GM12865 (cell line): Measurements from ENCODE around the gene ACP7.
"Not testable (repeated sequence)": the region's sequence is repeated elsewhere in the genome, so short reads cannot be mapped to it uniquely, and the experiment has no call there.

Source experiments
- DNase-seq: peaks from one replicate; pipeline ENCODE4 v3.0.0; 2010; ENCODE audit warnings: low read depth
- H3K4me3 ChIP-seq: 2 replicates; pipeline ENCODE4 v1.5.1; 2011; ENCODE audit warnings: mild to moderate bottlenecking, low read depth, low read length, control low read depth
- TF ChIP-seq, protein P1 (sequence below): IDR thresholded peaks from 2 replicates; pipeline ENCODE4 v1.5.1; 2011; ENCODE audit warnings: low read length, control low read depth, low read depth, inconsistent platforms; ENCODE audit not compliant: insufficient read depth; ENCODE audit errors: missing control alignments

The ACP7 gene

DNA sequence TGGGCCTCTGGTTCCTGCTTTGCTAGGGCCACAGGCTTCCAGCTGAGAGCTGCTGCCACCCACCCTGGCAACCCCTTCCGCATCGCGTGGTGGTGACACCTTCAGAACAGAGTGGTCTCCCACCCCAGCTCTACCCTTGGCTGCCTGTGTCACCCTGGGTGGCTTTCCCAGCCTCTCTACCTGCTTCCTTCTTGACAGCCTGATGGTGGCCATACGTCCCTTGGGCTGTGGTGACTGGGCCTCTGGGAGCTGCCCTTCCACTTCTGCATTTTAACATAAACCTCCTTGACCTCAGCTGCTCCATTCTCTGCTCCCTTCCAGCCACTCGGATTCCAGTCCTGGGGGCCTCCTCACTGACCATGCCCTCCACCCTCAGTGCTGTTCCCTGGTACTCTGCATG, 58.5 kb downstream of the ACP7 start:
- no peak overlapping the region for H3K4me3 ChIP-seq
- TF ChIP-seq, protein P1, sequence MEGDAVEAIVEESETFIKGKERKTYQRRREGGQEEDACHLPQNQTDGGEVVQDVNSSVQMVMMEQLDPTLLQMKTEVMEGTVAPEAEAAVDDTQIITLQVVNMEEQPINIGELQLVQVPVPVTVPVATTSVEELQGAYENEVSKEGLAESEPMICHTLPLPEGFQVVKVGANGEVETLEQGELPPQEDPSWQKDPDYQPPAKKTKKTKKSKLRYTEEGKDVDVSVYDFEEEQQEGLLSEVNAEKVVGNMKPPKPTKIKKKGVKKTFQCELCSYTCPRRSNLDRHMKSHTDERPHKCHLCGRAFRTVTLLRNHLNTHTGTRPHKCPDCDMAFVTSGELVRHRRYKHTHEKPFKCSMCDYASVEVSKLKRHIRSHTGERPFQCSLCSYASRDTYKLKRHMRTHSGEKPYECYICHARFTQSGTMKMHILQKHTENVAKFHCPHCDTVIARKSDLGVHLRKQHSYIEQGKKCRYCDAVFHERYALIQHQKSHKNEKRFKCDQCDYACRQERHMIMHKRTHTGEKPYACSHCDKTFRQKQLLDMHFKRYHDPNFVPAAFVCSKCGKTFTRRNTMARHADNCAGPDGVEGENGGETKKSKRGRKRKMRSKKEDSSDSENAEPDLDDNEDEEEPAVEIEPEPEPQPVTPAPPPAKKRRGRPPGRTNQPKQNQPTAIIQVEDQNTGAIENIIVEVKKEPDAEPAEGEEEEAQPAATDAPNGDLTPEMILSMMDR, result no peak
- no peak for DNase-seq

GRCh38 chr19:39143757-39144289, 59.7 kb downstream of the ACP7 start:
- not testable (repeated sequence) for H3K4me3 ChIP-seq, DNase-seq

DNA sequence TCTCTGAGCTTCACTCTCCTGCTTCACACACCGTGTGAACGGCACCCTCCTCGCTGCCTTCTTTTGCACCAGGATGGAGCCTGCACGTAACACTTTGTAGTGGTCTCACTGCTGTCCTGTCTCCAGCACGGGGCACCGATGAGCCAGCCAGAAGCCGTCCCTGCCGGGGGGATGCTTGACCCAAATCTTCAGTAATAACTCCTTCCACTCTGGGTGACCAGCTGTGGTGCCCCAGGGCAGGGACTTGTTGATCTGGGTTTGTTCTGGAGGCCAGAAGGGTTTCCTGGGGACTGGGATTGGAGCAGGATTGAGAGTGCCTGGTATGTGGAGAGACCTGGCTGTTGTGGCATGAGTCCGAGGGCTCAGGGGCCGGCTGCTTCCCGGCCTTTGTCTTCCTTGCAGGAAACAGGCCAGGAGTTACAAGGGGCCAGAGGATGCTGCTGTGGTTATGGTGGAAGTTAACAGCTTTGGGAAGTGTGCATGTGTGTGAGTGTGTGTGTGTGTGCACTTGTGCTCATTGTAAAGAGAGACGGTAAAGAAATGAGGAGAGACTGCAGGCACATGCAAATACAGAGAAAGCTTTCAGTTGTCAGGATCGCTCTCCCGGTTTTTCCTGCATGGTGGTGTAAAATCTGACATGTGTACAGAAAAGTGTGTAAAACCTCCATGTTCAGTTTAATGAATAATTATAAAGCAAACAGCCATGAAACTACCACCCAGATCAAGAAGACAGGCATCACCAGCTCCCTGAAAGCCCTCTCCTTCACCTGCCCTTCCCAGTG, 60.3 kb downstream of the ACP7 start:
- TF ChIP-seq, protein P1, result no peak
- DNase-seq, result no peak
- H3K4me3 ChIP-seq, result no peak overlapping the region

- TF ChIP-seq, protein P1, result no peak
- H3K4me3 ChIP-seq, result no peak overlapping the region
- no peak for DNase-seq
These were observed 61.2 kb downstream of the ACP7 start for GRCh38 chr19:39145180-39145953.

DNA sequence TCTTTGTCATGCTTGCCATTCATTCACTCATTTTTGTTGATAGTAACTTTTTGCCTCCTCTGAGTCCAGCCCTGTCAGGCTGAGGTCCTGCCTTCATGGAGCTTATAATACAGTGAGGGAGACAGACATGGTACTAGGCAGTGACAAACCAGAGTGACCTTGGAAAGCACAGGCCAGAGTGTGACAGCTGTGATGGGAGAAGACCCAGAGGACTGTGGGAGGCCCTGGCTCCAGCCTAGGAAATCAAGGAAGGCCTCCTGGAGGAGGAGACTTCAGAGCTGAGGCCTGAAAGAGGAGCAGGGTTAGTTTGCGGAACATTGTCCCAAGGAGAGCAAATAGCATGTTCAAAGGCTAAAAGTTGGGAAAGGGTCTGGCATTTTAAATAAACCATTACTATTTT, 61.9 kb downstream of the ACP7 start:
- no peak overlapping the region for H3K4me3 ChIP-seq
- no peak for DNase-seq
- TF ChIP-seq, protein P1, result no peak

DNA sequence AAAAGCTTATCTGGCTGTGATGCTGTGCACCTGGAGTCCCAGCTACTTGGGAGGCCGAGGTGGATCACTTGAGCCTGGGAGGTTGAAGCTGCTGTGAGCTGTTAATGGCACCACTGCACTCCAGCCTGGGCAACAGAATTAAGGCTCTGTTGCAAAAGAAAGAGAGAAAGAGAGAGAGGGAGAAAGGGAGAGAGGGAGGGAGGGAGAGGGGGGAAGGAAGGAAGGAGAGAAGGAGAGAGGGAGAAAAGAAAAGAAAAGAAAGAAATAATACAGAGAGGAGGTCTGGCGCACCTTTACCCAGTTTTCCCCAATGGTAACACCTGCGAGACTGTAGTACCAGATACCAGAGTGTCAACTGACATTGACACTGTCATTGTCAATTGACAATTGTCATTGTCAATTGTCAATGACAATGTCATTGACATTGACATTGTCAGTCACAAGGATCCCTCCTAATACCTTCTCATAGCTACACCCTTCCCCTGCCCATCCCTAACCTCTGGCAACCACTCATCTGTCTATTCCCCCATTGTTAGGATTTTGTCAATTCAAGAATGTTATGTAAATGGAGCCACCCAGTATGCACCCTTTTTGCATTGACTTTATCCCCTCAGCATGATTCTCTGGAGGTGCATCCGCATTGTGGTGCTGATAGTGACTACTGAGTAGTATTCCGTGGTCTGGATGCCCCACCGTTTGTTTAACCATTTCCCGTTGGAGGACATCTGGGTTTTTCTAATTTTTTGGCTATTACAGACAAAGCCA, 62.7 kb downstream of the ACP7 start:
- TF ChIP-seq, protein P1, result no peak
- no peak overlapping the region for H3K4me3 ChIP-seq
- no peak for DNase-seq

- TF ChIP-seq, protein P1, result no peak
- H3K4me3 ChIP-seq, result no peak overlapping the region
These were observed 63.3 kb downstream of the ACP7 start for GRCh38 chr19:39147480-39147879.

More at GRCh38 chr19:39147480-39147879, 63.3 kb downstream of the ACP7 start:
- DNase-seq, result no peak
